Activated effector memory CD4-positive, alpha-beta T cell treated with Interleukin-2 at 50 U/mL for 16 hours (primary cell): ENCODE results near the gene EGLN2.
"Not testable (repeated sequence)": the region's sequence is repeated elsewhere in the genome, so short reads cannot be mapped to it uniquely, and the experiment has no call there.

Experiments used
- DNase-seq: peaks from one replicate; pipeline ENCODE4 v3.0.0-alpha.2; 2020

The EGLN2 gene

DNA sequence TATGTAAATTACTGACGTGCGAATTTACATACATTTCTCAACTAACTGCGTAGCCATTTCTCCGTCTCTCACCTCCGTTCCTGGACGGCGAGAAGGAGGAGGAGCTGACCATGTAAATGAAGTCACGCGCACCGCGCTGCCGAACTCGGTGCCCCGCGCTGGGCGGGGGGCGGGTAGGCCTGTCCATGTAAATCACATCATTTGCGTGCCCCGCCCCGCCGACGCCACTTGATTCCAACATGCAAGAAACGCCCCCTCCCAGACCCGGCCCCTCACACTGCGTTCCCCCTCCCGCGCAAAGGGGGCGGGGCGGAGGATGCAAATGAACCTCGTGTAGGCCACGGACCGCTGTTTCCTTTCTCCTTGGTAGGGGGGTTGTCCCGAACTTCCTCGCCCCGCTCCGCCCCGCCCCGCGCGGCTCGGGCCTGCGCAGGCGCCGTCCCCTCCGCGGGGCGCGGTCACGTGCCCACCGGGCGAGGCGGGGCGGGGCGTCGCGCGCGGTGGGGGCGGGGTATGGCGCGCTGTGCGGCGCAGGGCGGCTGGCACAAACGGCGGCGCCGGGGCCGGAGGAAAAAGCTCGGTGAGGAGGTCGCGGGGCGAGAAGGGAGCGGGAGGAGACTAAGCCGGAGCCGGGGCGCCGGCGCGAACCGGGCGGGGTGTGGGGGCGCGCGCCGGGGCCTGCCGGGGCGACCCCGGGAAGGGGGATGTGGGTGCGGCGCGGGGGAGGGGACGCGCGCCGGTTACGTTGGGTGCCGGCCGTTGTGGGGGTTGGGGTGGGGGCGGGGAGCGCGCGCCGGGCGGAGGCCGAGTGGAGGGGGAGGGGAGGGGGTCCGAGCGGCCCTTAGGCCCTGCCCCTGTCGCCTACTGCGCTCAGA, at the start of gene EGLN2:
EGLN2 (plus strand) TSS at position 509 of the 875 bp plus-strand sequence. CDS start 1,382 bp downstream, outside the sequence.
- peak; percentile 100 for DNase-seq

DNA sequence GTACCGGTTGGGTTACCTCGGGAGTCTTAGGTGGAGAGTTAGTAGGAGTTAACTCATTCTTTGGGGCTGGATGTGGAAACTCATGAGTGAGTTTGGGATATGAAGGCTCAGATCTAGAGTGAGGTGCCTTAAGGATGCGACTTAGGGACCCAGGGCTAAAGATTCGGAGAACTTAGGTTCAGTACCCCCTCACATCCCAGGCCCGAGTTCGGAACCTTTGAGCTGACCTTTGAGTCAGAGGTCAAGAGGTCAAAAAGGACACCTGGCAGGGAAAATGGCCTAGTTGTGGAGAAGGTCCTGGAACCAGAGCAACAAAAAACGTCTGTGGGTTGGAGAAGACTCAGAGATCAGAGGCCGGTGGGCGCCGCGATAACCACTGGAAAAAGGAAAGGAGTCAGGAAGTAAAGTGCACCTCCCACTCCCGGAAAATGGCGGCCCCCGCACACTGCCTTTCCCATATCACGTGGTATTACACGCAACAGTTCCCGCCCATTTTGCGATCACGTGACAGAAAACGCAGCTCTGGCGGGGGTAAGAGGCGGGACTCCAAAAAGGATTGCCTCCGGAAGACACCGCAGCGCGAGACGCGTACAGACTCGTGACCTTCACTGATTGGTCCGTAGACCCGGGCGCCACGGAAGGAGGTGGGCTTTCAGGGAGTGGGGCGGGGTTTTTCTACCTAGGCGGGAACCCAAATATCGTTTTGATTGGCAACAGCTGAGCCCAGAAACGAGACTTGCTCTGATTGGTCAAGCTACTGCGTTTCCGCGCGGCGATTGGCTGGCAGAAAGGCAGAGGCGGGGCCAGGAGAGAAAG, 48.7 kb upstream of the EGLN2 start, which contains the start of gene ACTMAP:
ACTMAP (minus strand) TSS at position 420 of the 816 bp plus-strand sequence. CDS start 674 bp downstream, outside the sequence.
- DNase-seq: peak; percentile 100

DNA sequence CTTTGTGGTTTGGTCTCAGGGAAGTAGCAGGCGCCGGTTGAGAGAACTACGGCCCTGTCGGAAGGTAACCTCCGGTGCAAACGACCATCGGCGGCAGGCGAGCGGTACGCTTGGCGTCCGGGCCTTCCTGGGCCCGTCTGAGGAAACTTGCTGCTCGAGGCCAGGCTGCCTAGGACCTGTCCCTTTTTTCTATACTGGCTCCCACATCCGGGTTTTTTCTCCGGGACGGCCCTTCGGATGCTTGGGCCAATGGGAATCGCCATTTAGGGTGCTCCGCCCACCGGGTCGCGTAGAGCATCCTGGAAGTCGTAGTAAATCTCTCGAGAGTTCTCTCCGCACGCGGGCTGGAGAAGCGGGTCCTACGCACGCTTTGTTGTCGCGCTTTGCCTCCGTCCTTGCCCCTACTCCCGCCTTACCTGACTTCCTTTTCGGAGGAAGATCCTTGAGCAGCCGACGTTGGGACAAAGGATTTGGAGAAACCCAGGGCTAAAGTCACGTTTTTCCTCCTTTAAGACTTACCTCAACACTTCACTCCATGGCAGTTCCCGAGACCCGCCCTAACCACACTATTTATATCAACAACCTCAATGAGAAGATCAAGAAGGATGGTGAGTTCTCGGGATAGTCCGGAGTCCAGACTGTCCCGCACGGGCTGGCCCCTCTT, 48.0 kb upstream of the EGLN2 start, which contains the start of gene SNRPA:
SNRPA (plus strand) TSS at position 330 of the 664 bp plus-strand sequence; CDS start at position 536, 206 bp downstream.
- DNase-seq: peak; percentile 94

DNA sequence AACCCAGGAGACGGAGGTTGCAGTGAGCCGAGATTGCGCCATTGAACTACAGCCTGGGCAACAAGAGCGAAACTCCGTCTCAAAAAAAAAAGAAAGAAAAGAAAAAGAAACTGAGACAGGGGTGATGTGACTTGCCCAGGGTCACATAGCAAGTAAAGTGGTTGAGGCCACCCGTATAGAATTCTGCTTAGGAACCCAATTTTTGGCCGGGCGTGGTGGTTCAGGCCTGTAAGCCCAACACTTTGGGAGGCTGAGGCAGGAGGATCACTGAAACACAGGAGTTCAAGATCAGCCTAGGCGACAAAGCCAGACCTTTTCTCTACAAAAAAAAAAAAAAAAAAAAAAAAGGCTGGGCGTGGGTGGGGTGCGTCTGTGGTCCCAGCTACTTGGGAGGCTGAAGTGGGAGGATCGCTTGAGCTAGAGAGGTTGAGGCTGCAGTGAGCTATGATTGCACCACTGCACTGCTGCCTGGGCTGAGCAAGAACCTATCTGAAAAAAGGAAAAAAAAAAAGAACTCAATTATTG, 46.7 kb upstream of the EGLN2 start:
- no peak for DNase-seq

DNA sequence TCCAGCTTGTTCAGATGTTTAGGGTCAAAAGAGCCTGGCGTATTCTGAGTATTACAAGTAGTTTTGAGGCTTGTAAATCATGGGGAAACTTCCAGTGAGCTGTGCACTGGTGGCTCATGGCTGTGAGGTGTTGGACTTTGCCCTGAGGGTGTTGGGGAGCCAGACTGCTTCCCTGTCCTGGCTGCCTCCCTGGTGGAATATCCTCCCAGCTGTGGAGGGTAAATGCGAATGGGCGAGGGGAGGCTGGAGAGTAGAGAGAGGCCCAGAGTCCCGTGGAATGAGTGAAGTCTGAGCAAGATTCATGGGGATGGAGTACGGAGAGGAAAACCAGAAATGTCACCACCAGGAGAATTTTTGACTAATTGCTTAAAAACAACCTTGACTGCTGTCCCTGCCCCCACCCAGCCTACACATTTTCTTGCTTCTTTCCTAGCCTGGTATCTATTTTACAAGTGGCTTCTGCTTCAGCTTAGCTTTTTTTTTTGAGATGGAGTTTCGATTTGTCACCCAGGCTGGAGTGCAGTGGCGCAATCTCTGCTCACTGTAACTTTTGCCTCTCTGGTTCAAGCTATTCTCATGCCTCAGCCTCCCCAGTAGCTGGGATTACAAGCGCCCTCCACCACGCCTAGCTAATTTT, 44.3 kb upstream of the EGLN2 start:
- no peak for DNase-seq

DNA sequence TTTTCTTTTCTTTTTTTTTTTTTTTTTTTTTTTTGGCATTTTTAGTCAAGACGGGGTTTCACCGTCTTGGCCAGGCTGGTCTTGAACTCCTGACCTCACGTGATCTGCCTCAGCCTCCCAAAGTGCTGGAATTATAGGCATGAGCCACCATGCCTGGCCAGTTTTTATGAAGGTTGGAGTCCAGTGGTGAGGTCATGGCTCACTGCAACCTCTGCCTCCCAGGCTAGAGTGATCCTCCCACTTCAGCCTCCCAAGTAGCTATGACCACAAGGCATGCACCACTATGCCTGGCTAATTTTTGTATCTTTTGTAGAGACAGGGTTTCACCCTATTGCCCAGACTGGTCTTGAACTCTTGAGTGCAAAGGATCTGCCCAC, 43.8 kb upstream of the EGLN2 start:
- no peak for DNase-seq

DNA sequence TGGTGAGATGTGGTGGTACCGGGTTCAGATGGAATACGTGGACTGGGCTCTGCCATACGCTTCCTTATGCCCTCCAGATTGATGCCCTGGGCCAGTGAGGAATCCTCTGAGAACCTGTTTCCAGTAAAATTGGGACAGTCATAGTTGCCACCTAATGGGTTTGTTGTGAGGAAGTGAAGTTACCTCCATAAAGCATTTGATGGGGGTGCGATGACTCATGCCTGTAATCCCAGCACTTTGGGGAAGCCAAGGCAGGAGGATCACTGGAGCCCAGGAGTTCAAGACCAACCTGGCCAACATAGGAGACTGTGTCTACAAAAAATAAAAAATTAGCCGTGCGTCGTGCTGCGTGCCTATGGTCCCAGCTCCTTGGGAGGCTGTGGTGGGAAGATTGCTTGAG, 43.2 kb upstream of the EGLN2 start:
- no peak for DNase-seq

DNA sequence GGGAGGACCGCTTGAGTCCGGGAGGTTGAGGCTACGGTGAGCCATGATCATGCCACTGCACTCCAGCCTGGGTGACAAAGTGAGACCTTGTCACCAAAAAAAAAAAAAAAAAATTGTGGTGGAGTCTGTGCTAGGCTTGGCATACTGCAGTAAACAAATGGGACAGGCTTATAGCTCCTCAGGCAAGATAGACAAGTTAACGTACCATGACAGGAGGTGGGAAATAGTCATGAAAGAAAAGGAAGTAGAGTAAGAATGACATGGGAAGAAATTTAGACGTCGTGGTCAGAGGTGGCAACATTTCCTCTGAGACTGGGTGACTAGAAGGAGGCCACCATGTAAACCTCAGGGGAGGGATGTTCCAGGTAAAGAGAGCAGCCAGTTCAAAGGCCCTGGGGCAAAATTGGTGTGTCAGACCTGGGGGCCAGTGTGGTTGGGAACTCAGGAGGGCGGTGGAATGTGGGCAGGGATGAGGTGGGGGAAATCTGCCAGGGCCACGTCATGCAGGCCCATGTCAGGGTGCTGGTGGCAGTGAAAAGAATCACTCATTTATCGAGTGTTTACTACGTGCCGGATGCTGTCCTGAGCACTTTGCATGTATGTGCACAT, 42.4 kb upstream of the EGLN2 start:
- no peak for DNase-seq

DNA sequence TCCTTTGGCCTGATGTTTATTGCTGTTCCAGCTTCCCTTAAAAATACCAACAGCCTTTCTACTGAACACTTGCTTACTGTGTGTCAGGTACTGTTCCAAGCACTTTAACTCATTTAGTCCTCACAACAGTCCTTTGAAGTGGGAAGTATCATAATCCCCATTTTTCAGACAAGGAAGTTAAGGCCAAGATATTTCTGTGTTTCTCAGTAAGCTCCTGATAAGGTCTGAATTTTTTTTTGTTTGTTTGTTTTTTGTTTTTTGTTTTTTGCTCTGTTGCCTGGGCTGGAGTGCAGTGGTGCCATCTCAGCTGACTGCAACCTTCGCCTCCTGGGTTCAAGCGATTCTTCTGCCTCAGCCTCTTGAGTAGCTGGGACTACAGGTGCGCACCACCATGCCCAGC, 40.5 kb upstream of the EGLN2 start:
- no peak for DNase-seq

DNA sequence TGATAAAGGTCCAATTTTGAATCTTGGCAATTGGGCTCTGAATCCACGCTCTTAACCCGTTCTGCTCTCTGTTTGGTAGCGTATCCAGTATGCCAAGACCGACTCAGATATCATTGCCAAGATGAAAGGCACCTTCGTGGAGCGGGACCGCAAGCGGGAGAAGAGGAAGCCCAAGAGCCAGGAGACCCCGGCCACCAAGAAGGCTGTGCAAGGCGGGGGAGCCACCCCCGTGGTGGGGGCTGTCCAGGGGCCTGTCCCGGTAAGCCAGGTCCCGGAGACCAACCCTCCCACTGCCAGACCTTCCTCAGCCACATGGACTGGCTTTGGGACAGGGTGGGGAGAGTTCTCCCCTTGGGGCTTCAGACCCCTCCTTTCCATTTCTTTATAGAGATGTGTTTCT, 39.6 kb upstream of the EGLN2 start:
- DNase-seq: no peak

DNA sequence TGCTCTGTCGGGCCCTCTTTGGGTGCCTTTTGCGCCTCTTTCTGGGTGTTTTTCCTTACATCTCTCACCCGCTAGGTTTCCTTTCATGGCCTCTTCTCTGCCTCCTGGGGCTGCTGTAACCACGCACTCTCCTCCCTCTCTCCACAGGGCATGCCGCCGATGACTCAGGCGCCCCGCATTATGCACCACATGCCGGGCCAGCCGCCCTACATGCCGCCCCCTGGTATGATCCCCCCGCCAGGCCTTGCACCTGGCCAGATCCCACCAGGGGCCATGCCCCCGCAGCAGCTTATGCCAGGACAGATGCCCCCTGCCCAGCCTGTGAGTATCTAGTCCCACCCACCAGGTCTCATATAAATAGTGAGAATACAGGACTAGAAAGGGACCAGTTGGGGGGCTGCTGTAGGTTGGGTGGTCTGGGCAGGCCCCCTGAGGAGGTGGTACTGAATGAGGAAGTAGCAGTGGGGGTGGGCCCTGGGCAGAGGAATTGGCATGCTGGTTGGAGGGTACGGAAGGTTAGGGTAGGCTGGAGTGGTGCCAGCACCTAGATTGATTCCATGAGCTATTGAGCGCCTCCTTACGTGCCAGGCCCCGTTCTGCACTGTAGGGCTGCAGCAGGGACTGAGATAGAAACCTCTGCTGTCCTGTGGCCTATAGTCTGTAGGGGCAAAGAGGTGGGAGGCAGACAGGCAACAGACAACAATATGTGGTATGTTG, 36.1 kb upstream of the EGLN2 start:
- no peak for DNase-seq

DNA sequence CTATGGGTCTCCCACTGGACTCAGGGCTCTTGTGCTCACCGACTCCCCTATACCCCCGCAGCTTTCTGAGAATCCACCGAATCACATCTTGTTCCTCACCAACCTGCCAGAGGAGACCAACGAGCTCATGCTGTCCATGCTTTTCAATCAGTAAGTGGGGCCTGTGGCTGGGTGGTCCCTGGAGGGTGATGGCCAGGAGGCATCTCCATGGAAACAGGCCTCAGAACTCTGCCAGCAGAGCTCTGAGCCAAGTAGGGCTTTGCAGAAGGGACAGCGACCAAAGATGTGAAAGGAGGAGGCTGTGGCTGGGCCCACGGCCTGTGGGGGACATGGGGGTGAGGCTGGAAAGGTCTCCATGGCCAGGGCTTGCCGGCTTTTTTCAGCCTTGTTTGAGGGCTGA, 35.5 kb upstream of the EGLN2 start:
- DNase-seq: no peak

DNA sequence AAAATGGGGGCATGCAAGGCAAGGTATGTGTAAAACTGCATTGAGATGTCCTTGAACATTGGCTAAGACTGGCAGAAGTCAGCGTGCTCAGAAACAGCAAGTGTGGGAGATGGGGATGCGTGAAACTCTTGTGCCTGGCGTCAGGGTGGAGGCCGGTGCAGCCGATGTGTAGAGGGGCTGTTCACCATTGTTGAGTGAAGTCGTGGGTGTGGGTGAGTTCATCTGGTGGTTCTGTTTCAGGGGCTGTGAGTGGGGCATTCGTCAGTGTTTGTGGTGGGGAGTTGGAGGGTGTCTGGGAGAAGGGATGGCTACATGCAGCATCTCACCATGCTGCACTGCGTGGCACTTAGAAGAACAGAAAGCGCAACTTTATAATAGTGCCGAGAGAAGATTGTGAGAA, 35.0 kb upstream of the EGLN2 start:
- no peak for DNase-seq

DNA sequence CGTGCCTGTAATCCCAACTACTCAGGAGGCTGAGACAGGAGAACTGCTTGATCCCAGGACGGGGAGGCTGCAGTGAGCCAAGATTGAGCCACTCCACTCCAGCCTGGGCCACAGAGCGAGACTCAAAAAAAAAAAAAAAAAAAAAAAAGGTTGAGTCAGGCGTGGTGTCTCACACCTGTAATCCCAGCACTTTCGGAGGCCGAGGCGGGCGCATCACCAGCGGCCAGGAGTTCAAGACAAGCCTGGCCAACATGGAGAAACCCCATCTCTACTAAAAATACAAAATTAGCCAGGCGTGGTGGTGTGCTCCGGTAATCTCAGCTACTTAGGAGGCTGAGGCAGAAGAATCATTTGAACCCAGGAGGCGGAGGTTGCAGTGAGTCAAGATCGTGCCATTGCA, 32.6 kb upstream of the EGLN2 start:
- DNase-seq: not testable (repeated sequence)

DNA sequence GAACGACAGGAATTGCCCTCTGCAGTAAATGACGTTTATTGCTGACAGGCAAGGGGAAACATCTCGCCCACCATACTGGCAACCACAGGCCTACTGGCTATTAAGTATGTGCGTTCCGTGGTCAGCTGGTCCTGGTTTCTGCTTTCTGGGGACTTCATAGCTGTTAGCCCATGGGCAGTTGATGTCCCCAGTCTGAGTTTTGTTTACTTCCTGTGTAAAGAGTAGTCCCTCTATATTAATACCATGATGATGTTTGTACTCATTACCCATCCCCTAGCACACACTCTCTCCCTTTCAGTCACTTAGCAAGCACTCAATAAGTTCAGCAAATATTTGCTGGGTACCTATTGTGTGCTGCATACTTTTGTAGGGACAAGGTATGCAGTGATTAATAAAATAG, 30.1 kb upstream of the EGLN2 start:
- no peak for DNase-seq

DNA sequence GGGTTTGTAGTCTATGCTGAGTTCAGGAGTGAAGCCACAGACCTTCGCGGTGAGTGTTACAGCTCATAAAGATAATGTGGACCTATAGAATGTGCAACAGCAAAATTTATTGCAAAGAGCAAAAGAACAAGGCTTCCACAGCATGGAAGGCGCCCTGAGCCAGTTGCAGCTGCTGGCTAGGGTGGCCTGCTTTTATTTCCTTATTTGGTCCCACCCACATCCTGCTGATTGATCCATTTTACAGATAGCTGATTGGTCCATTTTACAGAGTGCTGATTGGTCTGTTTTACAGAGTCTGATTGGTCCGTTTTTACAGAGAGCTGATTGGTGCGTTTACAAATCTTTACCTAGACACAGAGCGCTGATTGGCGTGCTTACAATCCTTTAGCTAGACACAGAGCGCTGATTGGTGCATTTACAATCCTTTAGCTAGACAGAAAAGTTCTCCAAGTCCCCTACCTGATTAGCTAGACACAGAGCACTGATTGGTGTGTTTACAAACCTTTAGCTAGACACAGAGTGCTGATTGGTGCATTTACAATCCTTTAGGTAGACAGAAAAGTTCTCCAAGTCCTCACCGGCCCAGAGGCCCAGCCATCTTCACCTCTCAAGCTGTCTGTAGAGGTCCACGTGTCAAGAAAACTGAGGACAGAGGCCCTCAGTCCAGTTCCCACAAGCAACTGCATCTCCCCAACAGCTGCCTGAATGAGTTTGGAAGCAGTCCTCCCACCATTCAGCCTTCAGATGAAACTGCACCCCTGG, 27.7 kb upstream of the EGLN2 start:
- DNase-seq: not testable (repeated sequence)

DNA sequence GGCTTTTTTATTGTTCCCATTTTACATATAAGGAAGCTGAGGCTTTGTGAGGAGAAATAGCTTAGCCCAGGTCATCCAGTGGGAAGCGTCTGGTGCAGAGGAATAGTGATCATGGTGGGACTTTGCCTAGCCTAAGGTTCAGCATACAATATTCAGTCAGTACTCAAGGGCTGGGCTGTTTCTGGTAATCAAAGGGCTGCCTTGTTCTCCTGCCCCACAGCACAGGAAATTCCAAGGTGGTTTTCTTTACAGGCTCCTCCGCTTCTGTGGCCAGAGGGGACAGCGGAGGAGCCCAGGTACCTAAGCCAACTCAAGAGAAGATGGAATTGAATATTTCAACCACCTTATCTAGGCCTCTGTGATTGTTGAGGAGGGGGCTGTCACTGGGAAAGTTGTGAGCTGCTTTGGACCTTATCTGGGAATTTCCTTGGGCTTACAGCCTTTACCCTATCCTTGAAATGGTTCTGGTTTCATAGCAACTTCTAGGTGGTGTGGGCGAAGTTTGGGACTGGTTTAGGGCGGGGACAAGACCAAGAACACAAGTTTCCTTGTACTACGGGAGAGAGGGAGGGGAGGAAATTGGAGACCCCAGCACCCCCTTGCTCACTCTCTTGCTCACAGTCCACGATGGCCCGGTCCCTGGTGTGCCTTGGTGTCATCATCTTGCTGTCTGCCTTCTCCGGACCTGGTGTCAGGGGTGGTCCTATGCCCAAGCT, 23.9 kb upstream of the EGLN2 start, which contains the start of gene MIA:
MIA (plus strand) TSS at position 606 of the 716 bp plus-strand sequence; CDS start at position 628, 22 bp downstream.
- no peak for DNase-seq

DNA sequence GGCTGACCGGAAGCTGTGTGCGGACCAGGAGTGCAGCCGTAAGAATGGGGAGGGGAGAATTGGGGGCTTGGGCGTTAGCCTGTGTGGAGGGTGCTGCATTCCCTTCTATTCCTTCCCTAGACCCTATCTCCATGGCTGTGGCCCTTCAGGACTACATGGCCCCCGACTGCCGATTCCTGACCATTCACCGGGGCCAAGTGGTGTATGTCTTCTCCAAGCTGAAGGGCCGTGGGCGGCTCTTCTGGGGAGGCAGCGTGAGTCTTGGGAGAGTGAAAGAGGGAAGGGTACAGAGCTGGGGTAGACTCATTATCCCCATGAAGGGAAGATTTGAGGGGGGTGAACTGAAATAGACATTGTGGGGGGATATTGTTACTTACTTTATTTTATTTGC, 23.4 kb upstream of the EGLN2 start:
- no peak for DNase-seq

DNA sequence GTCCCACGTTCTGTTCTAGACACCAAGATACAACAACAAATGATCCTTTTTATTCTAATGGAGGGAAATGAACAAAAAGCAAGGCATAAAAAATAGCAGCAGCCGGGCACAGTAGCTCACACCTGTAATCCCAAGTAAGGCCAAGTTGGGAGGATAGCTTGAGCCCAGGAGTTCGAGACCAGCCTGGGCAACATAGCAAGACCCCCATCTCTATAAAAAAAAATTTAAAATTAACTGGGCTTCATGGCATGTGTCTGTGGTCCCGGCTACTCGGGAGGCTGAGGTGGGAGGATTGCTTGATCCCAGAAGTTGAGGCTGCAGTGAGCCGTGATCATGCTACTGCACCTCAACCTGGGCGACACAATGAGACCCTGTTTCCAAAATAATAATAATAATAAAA, 22.6 kb upstream of the EGLN2 start:
- DNase-seq: no peak
